HepG2 (cell line): Measurements from ENCODE around the gene ZNF561. TPM values are rescaled to one million over a fixed set of nuclear protein-coding genes. Genes with fewer than 3 reads are reported as not detected.

Experiments used
- ARNT ChIP-seq: fragments of 450-650 bp; IDR thresholded peaks from 2 replicates; pipeline ENCODE4 v1.6.1; 2017
- CCDC6 ChIP-seq: sonication (generic); formaldehyde crosslinking; IDR thresholded peaks from 2 replicates; pipeline ENCODE4 v1.8.1; 2022; ENCODE audit warnings: mild to moderate bottlenecking, missing genetic modification reagents, moderate library complexity
- GZF1 ChIP-seq: sonication (generic); formaldehyde crosslinking; IDR thresholded peaks from 2 replicates; pipeline ENCODE4 v1.5.1; 2020; ENCODE audit warnings: mild to moderate bottlenecking, missing genetic modification reagents
- KDM6A ChIP-seq: IDR thresholded peaks from 2 replicates; pipeline ENCODE4 v1.6.1; 2016; ENCODE audit warnings: low read depth
- MZF1 ChIP-seq: sonication (generic); formaldehyde crosslinking; IDR thresholded peaks from 2 replicates; pipeline ENCODE4 v1.8.1; 2023; ENCODE audit warnings: mild to moderate bottlenecking, missing genetic modification reagents, borderline replicate concordance
- PHF8 ChIP-seq: sonication (generic); formaldehyde crosslinking; IDR thresholded peaks from 2 replicates; pipeline ENCODE4 v1.5.0; 2020; ENCODE audit warnings: missing genetic modification reagents
- POLR2G ChIP-seq: fragments of 200-400 bp; formaldehyde crosslinking; IDR thresholded peaks from 2 replicates; pipeline ENCODE4 v1.6.1; 2018; ENCODE audit warnings: mild to moderate bottlenecking, low read depth, low read length, moderate library complexity
- SCMH1 ChIP-seq: sonication (generic); formaldehyde crosslinking; IDR thresholded peaks from 2 replicates; pipeline ENCODE4 v1.9.0; 2021; ENCODE audit warnings: missing genetic modification reagents, mild to moderate bottlenecking, borderline replicate concordance
- ZBTB7B ChIP-seq: sonication (generic); formaldehyde crosslinking; IDR thresholded peaks from 2 replicates; pipeline ENCODE4 v1.4.0; 2020; ENCODE audit warnings: missing genetic modification reagents
- ZNF329 ChIP-seq: sonication (generic); formaldehyde crosslinking; IDR thresholded peaks from 2 replicates; pipeline ENCODE4 v1.9.0; 2021; ENCODE audit warnings: low read depth, mild to moderate bottlenecking, missing genetic modification reagents
- ZNF383 ChIP-seq: sonication (generic); formaldehyde crosslinking; IDR thresholded peaks from 2 replicates; pipeline ENCODE4 v1.4.0; 2020; ENCODE audit warnings: missing genetic modification reagents, mild to moderate bottlenecking, borderline replicate concordance
- ZNF737 ChIP-seq: sonication (generic); formaldehyde crosslinking; IDR thresholded peaks from 2 replicates; pipeline ENCODE4 v1.5.0; 2020; ENCODE audit warnings: missing genetic modification reagents, mild to moderate bottlenecking, borderline replicate concordance
- polyA plus RNA-seq, 8 experiments: library from polyadenylated mRNA; depleted of rRNA in 3 of 8; stranded (reverse) in 7 of 8; unstranded in 1 of 8; fragments of >200 nt; fragmentation: Illumina TruSeq in 4 of 8; extraction: Trizol in 4 of 8; gene quantifications; 2 replicates each; pipeline versions ENCODE4 v1.2.1 to v1.2.3, GENCODE V29; 2011 to 2016; ENCODE audit warnings: low read depth in 4 of 8, missing spikeins in 1 of 8, mixed read lengths in 1 of 8; ENCODE audit not compliant: insufficient read depth in 1 of 8
- total RNA-seq, 5 experiments: library from RNA; depleted of rRNA; stranded (reverse); fragments of >200 nt; fragmentation: Illumina TruSeq; extraction: Trizol; gene quantifications; 2 replicates each; pipeline ENCODE4 v1.2.3, GENCODE V29; 2016; ENCODE audit warnings: low read depth in 1 of 5
- TF ChIP-seq, protein P1 (sequence below), 2 experiments: fragments of 450-650 bp in 1 of 2; sonication (generic) in 1 of 2; formaldehyde crosslinking in 1 of 2; IDR thresholded peaks; 2 replicates each; pipeline versions ENCODE4 v1.6.1 to v1.8.0; 2016 to 2022; ENCODE audit warnings: antibody characterized with exemption in 1 of 2, mild to moderate bottlenecking in 1 of 2, missing genetic modification reagents in 1 of 2
- TF ChIP-seq, protein P2 (sequence below): sonication (generic); formaldehyde crosslinking; IDR thresholded peaks from 2 replicates; pipeline ENCODE4 v1.8.1; 2023; ENCODE audit warnings: missing genetic modification reagents, inconsistent platforms, borderline replicate concordance
- TF ChIP-seq, protein P3 (sequence below): IDR thresholded peaks from 2 replicates; pipeline ENCODE4 v1.6.1; 2012; ENCODE audit warnings: inconsistent platforms
- TF ChIP-seq, protein P4 (sequence below): sonication (generic); formaldehyde crosslinking; IDR thresholded peaks from 2 replicates; pipeline ENCODE4 v1.5.0; 2020; ENCODE audit warnings: mild to moderate bottlenecking, missing genetic modification reagents, borderline replicate concordance

Gene ZNF561
- total and polyA plus RNA-seq, 2 of the 13 experiments (the other 11 are each of a cell fraction or from before 2014, with no cell fraction given), result 19.8 to 35.1 TPM

DNA sequence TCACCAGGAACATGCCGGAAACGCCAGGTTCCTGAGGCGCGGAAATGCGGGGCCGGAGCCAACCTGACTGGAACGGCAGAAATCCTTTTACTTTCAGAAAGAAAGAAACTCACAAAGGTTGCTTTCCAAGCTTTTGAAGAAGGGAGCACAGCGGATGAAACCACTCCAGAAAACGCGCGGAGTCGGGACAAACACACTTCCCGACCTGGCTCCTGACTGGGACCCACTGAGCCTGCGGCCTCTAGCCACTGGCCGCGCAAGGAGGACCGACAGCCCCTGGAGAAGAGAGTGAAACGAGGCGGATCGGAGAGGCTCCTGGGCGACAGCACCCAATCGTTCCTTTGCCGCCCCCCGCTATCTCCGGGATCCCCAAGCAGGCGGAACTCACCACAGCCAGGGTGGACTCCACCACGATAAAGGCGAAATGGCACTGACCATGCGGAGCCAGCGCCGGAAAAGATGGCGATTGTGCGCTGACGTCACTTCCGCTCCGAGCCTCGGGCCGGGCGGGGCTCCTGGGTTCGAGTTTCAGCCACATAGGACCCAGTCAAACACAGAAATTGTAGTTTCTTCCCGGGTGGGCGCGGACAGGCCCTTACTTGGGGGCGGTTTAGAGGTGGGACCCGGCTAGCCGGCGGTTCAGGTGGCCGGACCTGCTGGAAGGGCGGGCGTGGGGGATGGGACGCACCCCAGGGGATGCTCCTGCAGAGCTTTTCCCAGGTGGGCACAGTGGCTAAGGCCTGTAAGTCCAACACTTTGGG lies 36.8 kb downstream of the ZNF561 start, which contains the start of gene ZNF121 (continued):
- TF ChIP-seq, protein P1, sequence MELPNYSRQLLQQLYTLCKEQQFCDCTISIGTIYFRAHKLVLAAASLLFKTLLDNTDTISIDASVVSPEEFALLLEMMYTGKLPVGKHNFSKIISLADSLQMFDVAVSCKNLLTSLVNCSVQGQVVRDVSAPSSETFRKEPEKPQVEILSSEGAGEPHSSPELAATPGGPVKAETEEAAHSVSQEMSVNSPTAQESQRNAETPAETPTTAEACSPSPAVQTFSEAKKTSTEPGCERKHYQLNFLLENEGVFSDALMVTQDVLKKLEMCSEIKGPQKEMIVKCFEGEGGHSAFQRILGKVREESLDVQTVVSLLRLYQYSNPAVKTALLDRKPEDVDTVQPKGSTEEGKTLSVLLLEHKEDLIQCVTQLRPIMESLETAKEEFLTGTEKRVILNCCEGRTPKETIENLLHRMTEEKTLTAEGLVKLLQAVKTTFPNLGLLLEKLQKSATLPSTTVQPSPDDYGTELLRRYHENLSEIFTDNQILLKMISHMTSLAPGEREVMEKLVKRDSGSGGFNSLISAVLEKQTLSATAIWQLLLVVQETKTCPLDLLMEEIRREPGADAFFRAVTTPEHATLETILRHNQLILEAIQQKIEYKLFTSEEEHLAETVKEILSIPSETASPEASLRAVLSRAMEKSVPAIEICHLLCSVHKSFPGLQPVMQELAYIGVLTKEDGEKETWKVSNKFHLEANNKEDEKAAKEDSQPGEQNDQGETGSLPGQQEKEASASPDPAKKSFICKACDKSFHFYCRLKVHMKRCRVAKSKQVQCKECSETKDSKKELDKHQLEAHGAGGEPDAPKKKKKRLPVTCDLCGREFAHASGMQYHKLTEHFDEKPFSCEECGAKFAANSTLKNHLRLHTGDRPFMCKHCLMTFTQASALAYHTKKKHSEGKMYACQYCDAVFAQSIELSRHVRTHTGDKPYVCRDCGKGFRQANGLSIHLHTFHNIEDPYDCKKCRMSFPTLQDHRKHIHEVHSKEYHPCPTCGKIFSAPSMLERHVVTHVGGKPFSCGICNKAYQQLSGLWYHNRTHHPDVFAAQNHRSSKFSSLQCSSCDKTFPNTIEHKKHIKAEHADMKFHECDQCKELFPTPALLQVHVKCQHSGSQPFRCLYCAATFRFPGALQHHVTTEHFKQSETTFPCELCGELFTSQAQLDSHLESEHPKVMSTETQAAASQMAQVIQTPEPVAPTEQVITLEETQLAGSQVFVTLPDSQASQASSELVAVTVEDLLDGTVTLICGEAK (IDR thresholded peaks at IDR 0.05), result peak; percentile 50; the same call in 1 of the 2 replicates
- TF ChIP-seq, protein P1 (CRISPR knock-in tag; IDR thresholded peaks at IDR 0.05), result peak; percentile 83; the same call in 1 of the 2 replicates
- TF ChIP-seq, protein P2, sequence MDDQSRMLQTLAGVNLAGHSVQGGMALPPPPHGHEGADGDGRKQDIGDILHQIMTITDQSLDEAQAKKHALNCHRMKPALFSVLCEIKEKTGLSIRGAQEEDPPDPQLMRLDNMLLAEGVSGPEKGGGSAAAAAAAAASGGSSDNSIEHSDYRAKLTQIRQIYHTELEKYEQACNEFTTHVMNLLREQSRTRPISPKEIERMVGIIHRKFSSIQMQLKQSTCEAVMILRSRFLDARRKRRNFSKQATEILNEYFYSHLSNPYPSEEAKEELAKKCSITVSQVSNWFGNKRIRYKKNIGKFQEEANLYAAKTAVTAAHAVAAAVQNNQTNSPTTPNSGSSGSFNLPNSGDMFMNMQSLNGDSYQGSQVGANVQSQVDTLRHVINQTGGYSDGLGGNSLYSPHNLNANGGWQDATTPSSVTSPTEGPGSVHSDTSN (CRISPR knock-in tag), result peak; percentile 85
- TF ChIP-seq ARNT (no peak), ZNF329 (peak; percentile 86; the same call in 1 of the 2 replicates), KDM6A (no peak), GZF1 (CRISPR knock-in tag) (0 out of 2 replicates have a peak, but pooled peaks have one; percentile 36), ZBTB7B (peak; percentile 91), POLR2G (peak; percentile 95), PHF8 (CRISPR knock-in tag) (peak; percentile 95), SCMH1 (no peak), MZF1 (CRISPR knock-in tag) (peak; percentile 39; the same call in 1 of the 2 replicates), CCDC6 (CRISPR knock-in tag) (no peak), ZNF383 (CRISPR knock-in tag) (0 out of 2 replicates have a peak, but pooled peaks have one; percentile 29), ZNF737 (no peak)
- TF ChIP-seq, protein P3, sequence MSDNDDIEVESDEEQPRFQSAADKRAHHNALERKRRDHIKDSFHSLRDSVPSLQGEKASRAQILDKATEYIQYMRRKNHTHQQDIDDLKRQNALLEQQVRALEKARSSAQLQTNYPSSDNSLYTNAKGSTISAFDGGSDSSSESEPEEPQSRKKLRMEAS, result peak; percentile 95
- TF ChIP-seq, protein P4, sequence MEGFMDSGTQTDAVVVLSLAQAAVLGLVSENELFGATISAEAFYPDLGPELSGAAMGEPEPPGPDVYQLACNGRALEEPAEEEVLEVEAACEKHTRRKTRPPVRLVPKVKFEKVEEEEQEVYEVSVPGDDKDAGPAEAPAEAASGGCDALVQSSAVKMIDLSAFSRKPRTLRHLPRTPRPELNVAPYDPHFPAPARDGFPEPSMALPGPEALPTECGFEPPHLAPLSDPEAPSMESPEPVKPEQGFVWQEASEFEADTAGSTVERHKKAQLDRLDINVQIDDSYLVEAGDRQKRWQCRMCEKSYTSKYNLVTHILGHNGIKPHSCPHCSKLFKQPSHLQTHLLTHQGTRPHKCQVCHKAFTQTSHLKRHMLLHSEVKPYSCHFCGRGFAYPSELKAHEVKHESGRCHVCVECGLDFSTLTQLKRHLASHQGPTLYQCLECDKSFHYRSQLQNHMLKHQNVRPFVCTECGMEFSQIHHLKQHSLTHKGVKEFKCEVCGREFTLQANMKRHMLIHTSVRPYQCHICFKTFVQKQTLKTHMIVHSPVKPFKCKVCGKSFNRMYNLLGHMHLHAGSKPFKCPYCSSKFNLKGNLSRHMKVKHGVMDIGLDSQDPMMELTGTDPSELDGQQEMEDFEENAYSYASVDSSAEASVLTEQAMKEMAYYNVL (CRISPR knock-in tag), result peak; percentile 66; the same call in 1 of the 2 replicates
